WTC11 (cell line): Measurements from ENCODE around the gene SRPRA. TPM values are rescaled to one million over a fixed set of nuclear protein-coding genes. Genes with fewer than 3 reads are reported as not detected.

Experiments used
- ATAC-seq: fragments of 200-7000 bp; cut with Tn5 transposase; 2 replicates; pipeline ENCODE4 v1.10.0; 2021; ENCODE audit warnings: mild to moderate bottlenecking, moderate library complexity
- CTCF ChIA-PET: fragments of 300-600 bp; sonication (Branson Sonifier 250); formaldehyde crosslinking; loops from one replicate; lab custom pipeline; 2021; ENCODE audit warnings: antibody characterized with exemption; lab: Charles Lee
- POLR2A ChIA-PET: fragments of 350-600 bp; sonication (Branson Sonifier 250); formaldehyde crosslinking; loops from one replicate; lab custom pipeline; 2021; ENCODE audit warnings: antibody characterized with exemption; lab: Charles Lee
- DNase-seq: peaks from one replicate; pipeline ENCODE4 v3.0.0; 2021; ENCODE audit warnings: low spot score
- H3K27ac Mint-ChIP-seq: 2 replicates; pipeline ENCODE4 v1.8.0; 2021; ENCODE audit warnings: mixed read lengths
- H3K27me3 Mint-ChIP-seq: 2 replicates; pipeline ENCODE4 v1.8.0; 2021; ENCODE audit warnings: low read depth, mild to moderate bottlenecking, moderate library complexity, mixed read lengths
- H3K36me3 Mint-ChIP-seq: 2 replicates; pipeline ENCODE4 v1.8.0; 2021; ENCODE audit warnings: mixed read lengths
- H3K4me1 Mint-ChIP-seq: 2 replicates; pipeline ENCODE4 v1.8.0; 2022; ENCODE audit warnings: mixed read lengths
- H3K4me3 Mint-ChIP-seq: 2 replicates; pipeline ENCODE4 v1.8.0; 2021; ENCODE audit warnings: mild to moderate bottlenecking, moderate library complexity, mixed read lengths
- H3K9me3 Mint-ChIP-seq: 2 replicates; pipeline ENCODE4 v1.8.0; 2021; ENCODE audit warnings: mixed read lengths
- AR ChIP-seq: fragments of 250-450 bp; sonication (Bioruptor Pico); IDR thresholded peaks from 2 replicates; pipeline ENCODE4 v1.9.0; 2021; ENCODE audit warnings: mild to moderate bottlenecking
- ATF6 ChIP-seq: sonication (generic); formaldehyde crosslinking; IDR thresholded peaks from 2 replicates; pipeline ENCODE4 v1.8.1; 2023; ENCODE audit warnings: mild to moderate bottlenecking, missing genetic modification reagents
- CBFB ChIP-seq: sonication (generic); formaldehyde crosslinking; IDR thresholded peaks from 2 replicates; pipeline ENCODE4 v1.8.1; 2022; ENCODE audit warnings: mild to moderate bottlenecking, low read depth, missing genetic modification reagents
- E2F5 ChIP-seq: sonication (generic); formaldehyde crosslinking; IDR thresholded peaks from 2 replicates; pipeline ENCODE4 v1.8.1; 2022; ENCODE audit warnings: mild to moderate bottlenecking, moderate library complexity, missing genetic modification reagents
- EMX1 ChIP-seq: fragments of 250-450 bp; sonication (Bioruptor Pico); IDR thresholded peaks from 2 replicates; pipeline ENCODE4 v1.8.0; 2021; ENCODE audit warnings: mild to moderate bottlenecking
- GTF2I ChIP-seq: fragments of 250-450 bp; sonication (Bioruptor Pico); conservative IDR thresholded peaks from 2 replicates; pipeline ENCODE4 v1.4.0; 2021; ENCODE audit warnings: mild to moderate bottlenecking
- HMGXB4 ChIP-seq: sonication (generic); formaldehyde crosslinking; IDR thresholded peaks from 2 replicates; pipeline ENCODE4 v1.8.1; 2023; ENCODE audit warnings: mild to moderate bottlenecking, moderate library complexity, missing genetic modification reagents
- JUN ChIP-seq: sonication (generic); formaldehyde crosslinking; IDR thresholded peaks from 2 replicates; pipeline ENCODE4 v1.8.0; 2023; ENCODE audit warnings: mild to moderate bottlenecking, missing genetic modification reagents
- MLX ChIP-seq: sonication (generic); formaldehyde crosslinking; IDR thresholded peaks from 2 replicates; pipeline ENCODE4 v1.8.1; 2023; ENCODE audit warnings: mild to moderate bottlenecking, missing genetic modification reagents, moderate library complexity
- NR3C1 ChIP-seq: sonication (generic); formaldehyde crosslinking; conservative IDR thresholded peaks from 2 replicates; pipeline ENCODE4 v1.8.1; 2023; ENCODE audit warnings: low read depth, mild to moderate bottlenecking, missing genetic modification reagents
- RORB ChIP-seq: fragments of 250-450 bp; sonication (Bioruptor Pico); IDR thresholded peaks from 2 replicates; pipeline ENCODE4 v1.9.0; 2021; ENCODE audit warnings: mild to moderate bottlenecking
- SP1 ChIP-seq: sonication (generic); formaldehyde crosslinking; conservative IDR thresholded peaks from 2 replicates; pipeline ENCODE4 v1.8.1; 2022; ENCODE audit warnings: missing genetic modification reagents
- STAT6 ChIP-seq: sonication (generic); formaldehyde crosslinking; conservative IDR thresholded peaks from 2 replicates; pipeline ENCODE4 v1.8.1; 2023; ENCODE audit warnings: mild to moderate bottlenecking, low read depth, missing genetic modification reagents, moderate library complexity
- USF2 ChIP-seq: sonication (generic); formaldehyde crosslinking; IDR thresholded peaks from 2 replicates; pipeline ENCODE4 v1.8.1; 2023; ENCODE audit warnings: mild to moderate bottlenecking, missing genetic modification reagents, moderate library complexity
- ZBTB21 ChIP-seq: sonication (generic); formaldehyde crosslinking; IDR thresholded peaks from 2 replicates; pipeline ENCODE4 v1.8.1; 2023; ENCODE audit warnings: mild to moderate bottlenecking, missing genetic modification reagents, borderline replicate concordance
- ZMAT4 ChIP-seq: fragments of 250-450 bp; sonication (Bioruptor Pico); IDR thresholded peaks from 2 replicates; pipeline ENCODE4 v1.9.0; 2021; ENCODE audit warnings: mild to moderate bottlenecking
- ZNF138 ChIP-seq: sonication (generic); formaldehyde crosslinking; conservative IDR thresholded peaks from 2 replicates; pipeline ENCODE4 v1.8.1; 2022; ENCODE audit warnings: mild to moderate bottlenecking, moderate library complexity, missing genetic modification reagents
- ZNF263 ChIP-seq: sonication (generic); formaldehyde crosslinking; IDR thresholded peaks from 2 replicates; pipeline ENCODE4 v1.8.1; 2022; ENCODE audit warnings: low read depth, mild to moderate bottlenecking, moderate library complexity, missing genetic modification reagents
- ZNF317 ChIP-seq: sonication (generic); formaldehyde crosslinking; IDR thresholded peaks from 2 replicates; pipeline ENCODE4 v1.8.1; 2023; ENCODE audit warnings: low read depth, mild to moderate bottlenecking, moderate library complexity, missing genetic modification reagents, borderline replicate concordance
- ZNF396 ChIP-seq: fragments of 250-450 bp; sonication (Bioruptor Pico); IDR thresholded peaks from 2 replicates; pipeline ENCODE4 v1.8.0; 2021; ENCODE audit warnings: mild to moderate bottlenecking, moderate library complexity, borderline replicate concordance
- total RNA-seq: library from RNA; stranded (reverse); gene quantifications from 3 replicates; pipeline ENCODE4 v1.2.3, GENCODE V29; 2021

The SRPRA gene
- total RNA-seq, 1 experiment from 2014 or later: 64.7 TPM

- CTCF ChIA-PET: no interaction called here
- no peaks in the 10 kb centered on the region for H3K27me3 Mint-ChIP-seq
- TF ChIP-seq MLX (CRISPR knock-in tag) (no peak), ATF6 (no peak), STAT6 (CRISPR knock-in tag) (no peak), RORB (CRISPR knock-in tag) (no peak), SP1 (no peak), E2F5 (CRISPR knock-in tag) (no peak), NR3C1 (CRISPR knock-in tag) (no peak), JUN (CRISPR knock-in tag) (no peak), ZNF263 (no peak), USF2 (CRISPR knock-in tag) (no peak), ZNF396 (CRISPR knock-in tag) (no peak), CBFB (CRISPR knock-in tag) (no peak), AR (CRISPR knock-in tag) (no peak), ZNF317 (CRISPR knock-in tag) (no peak), ZBTB21 (CRISPR knock-in tag) (no peak), GTF2I (CRISPR knock-in tag) (no peak), EMX1 (CRISPR knock-in tag) (no peak), ZNF138 (CRISPR knock-in tag) (no peak), ZMAT4 (CRISPR knock-in tag) (no peak), HMGXB4 (CRISPR knock-in tag) (no peak)
- no peaks in the 10 kb centered on the region for H3K9me3 Mint-ChIP-seq
- no peak overlapping the region for H3K27ac Mint-ChIP-seq
- POLR2A ChIA-PET: no interaction called here
- no peak overlapping the region for H3K4me3 Mint-ChIP-seq
- H3K36me3 Mint-ChIP-seq: peaks cover 61% of the 10 kb centered on the region
- ATAC-seq (no peak), DNase-seq (no peak)
- H3K4me1 Mint-ChIP-seq: no peaks in the 10 kb centered on the region
Observed at GRCh38 chr11:126253265-126253664, 15.4 kb downstream of the SRPRA start.
